ENCODE results near the gene LRRC1.

The LRRC1 gene

DNA sequence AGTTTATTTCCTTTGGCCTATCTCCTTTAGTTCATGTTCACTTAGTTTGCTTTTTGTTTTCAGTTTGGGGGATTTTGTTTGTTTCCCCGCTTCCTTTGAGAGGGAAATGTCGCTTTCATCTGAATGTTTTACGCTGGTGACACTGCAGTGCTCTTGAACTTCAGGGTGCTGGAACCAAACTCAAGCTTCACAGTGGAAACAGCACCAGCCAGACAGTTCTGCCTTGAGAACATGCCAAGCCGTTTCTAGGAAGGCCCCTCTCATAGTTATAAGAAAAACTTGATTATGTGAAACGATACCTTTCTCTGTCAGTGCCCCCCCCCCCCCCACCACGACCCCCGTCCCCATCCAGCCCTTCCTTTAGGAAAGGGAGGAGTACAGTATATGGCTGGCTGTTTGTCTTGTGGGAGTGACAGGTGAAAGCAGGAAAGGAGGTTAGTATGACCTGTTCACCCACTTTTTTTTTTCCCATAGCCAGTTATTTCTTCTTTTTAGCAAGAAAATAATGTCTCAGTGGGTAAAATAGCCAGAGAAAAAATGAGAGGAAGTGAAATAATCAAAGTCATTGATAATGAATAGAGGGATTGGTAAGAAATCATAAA is 130.1 kb downstream of the LRRC1 start:
- in situ Hi-C loops (cut with HindIII; ENCODE audit: low sequenced_read_pairs) = no loop called here
- TF ChIP-seq, protein P1, sequence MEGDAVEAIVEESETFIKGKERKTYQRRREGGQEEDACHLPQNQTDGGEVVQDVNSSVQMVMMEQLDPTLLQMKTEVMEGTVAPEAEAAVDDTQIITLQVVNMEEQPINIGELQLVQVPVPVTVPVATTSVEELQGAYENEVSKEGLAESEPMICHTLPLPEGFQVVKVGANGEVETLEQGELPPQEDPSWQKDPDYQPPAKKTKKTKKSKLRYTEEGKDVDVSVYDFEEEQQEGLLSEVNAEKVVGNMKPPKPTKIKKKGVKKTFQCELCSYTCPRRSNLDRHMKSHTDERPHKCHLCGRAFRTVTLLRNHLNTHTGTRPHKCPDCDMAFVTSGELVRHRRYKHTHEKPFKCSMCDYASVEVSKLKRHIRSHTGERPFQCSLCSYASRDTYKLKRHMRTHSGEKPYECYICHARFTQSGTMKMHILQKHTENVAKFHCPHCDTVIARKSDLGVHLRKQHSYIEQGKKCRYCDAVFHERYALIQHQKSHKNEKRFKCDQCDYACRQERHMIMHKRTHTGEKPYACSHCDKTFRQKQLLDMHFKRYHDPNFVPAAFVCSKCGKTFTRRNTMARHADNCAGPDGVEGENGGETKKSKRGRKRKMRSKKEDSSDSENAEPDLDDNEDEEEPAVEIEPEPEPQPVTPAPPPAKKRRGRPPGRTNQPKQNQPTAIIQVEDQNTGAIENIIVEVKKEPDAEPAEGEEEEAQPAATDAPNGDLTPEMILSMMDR (IDR thresholded peaks at IDR 0.05; ENCODE audit: low read depth, low read length) = no peak
- DNase-seq (ENCODE audit: low read depth, low spot score) = no peak
- no peak overlapping the region for H3K4me3 ChIP-seq (ENCODE audit: low read depth, low read length)

DNA sequence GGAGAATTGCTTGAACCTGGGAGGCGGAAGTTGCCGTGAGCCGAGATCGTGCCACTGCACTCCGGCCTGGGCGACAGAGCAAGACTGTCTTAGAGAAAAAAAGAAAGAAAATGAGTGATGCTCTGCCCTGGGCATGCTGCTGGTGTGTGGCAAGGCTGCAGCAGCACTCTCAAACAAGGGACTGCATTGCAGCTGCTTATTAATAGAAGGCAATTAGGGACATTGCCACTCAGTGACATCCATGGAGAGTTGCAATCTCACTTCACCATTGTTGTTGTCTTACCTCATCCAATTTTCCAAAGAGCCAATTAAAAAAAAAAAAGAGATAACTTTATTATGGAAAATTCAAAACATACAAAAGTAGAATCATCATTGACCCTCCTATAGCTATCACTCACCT is 131.1 kb downstream of the LRRC1 start:
- TF ChIP-seq, protein P1 (IDR thresholded peaks at IDR 0.05; ENCODE audit: low read depth, low read length) = no peak
- in situ Hi-C loops (cut with HindIII; ENCODE audit: low sequenced_read_pairs) = no loop called here
- DNase-seq (ENCODE audit: low read depth, low spot score) = no peak
- no peak overlapping the region for H3K4me3 ChIP-seq (ENCODE audit: low read depth, low read length)

DNA sequence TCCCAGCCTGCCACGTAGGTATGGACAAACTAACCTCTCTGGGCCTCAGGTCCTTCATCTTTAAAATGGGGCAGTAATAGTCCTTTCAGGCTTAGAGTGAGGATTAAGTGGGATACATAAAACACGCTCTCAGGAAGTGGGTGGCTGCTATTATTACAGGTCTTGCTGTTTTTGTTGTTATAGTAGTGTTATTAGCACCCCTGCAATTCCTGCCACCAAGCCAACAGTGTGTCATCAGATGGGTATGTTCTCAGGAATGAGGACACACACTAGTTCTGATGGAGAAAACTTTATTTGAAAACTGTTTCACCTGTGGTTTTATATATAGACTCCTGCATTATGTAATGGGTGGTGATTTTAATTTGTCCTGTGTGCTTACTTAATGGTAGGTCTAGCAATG is 131.7 kb downstream of the LRRC1 start:
- TF ChIP-seq, protein P1 (IDR thresholded peaks at IDR 0.05; ENCODE audit: low read depth, low read length) = no peak
- in situ Hi-C loops (cut with HindIII; ENCODE audit: low sequenced_read_pairs) = no loop called here
- peak; percentile 54 for DNase-seq (ENCODE audit: low read depth, low spot score)
- H3K4me3 ChIP-seq (ENCODE audit: low read depth, low read length) = no peak overlapping the region

DNA sequence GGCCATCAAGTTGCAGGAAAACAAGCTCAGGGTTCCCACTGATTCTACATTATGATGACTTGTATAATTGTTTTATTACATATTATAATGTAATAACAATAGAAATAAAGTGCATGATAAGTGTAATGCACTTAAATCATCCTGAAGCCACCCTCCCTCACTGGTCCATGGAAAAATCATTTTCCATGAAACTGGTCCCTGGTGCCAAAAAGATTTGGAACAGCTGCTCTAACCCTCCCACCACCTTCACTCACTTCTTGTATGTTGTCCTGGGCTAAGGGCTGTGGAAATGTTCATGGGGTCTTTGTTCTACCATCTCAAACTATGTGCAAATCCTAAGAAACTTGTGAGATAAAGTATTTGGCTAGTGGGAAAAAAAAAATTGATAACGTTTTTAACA is 133.8 kb downstream of the LRRC1 start:
- TF ChIP-seq, protein P1 (IDR thresholded peaks at IDR 0.05; ENCODE audit: low read depth, low read length) = no peak
- no peak overlapping the region for H3K4me3 ChIP-seq (ENCODE audit: low read depth, low read length)
- DNase-seq (ENCODE audit: low read depth, low spot score) = no peak
- in situ Hi-C loops (cut with HindIII; ENCODE audit: low sequenced_read_pairs) = no loop called here

DNA sequence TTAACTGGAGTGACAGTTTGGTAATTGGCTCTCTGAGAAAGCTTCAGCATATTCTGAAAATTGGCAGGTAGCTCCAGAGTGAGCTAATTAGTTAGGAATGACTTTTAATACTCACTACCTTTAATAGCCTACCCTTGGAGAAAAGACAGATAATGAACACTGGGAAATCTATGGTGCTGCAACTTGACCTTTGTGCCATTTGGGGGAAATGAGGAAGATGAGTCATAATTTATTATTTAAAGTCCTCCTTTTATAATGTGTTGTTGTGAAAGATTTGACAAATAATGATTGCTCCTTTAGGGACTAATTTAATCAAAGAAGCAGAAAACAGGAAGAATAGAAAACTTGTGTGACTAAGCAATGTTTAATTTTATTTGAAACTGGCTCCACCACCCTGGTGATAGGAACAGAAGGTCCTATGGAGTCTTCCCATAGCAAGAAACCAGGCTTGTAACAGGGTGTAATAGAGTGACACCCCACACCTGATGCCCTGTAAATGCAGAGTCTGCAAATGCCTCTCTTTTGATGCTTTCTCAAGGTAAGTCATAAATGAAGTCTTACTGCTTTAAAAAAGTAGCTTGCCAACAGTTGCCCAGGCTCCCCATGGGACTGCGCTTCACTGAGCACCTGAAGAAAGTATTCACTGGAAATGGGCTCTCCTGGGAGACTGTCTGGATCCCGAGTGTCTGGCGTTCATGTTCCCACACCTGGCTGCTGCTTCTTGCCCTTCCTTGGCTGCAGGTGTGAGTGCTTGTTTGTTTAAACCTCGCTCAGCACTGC is 134.4 kb downstream of the LRRC1 start:
- no peak for DNase-seq (ENCODE audit: low read depth, low spot score)
- TF ChIP-seq, protein P1 (IDR thresholded peaks at IDR 0.05; ENCODE audit: low read depth, low read length) = no peak
- in situ Hi-C loops (cut with HindIII; ENCODE audit: low sequenced_read_pairs) = no loop called here
- H3K4me3 ChIP-seq (ENCODE audit: low read depth, low read length) = no peak overlapping the region

DNA sequence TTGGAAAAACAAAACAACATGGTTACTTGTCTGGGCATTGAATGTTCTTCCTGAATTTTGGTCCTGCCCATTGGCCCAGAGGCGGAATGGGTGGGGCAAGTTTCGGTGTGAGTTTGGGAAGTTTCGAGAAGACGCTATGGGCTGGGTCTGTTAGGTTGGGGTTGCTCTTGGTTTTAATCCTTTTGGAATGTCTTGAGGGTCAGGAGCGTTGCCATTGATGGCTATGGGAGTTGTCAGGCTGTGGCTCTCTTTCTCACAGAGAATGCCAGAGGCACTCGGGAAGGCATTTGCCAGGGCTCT is 135.0 kb downstream of the LRRC1 start:
- no peak overlapping the region for H3K4me3 ChIP-seq (ENCODE audit: low read depth, low read length)
- TF ChIP-seq, protein P1 (IDR thresholded peaks at IDR 0.05; ENCODE audit: low read depth, low read length) = no peak
- in situ Hi-C loops (cut with HindIII; ENCODE audit: low sequenced_read_pairs) = no loop called here
- no peak for DNase-seq (ENCODE audit: low read depth, low spot score)

All from astrocyte of the spinal cord (primary cell).